HEK293T (cell line): ENCODE measurements around the gene WDR44.
A peak's percentile ranks its signal among the peaks of the same experiment; 100 is the strongest.

Source experiments
- CTCF ChIA-PET: fragments of 350-600 bp; formaldehyde crosslinking; extraction: SDS; loops from one replicate; lab custom pipeline; 2021; ENCODE audit warnings: antibody characterized with exemption, inconsistent platforms; lab: Yijun Ruan, JAX
- POLR2A ChIA-PET: fragments of 350-600 bp; formaldehyde crosslinking; extraction: SDS; loops from one replicate; lab custom pipeline; 2020; ENCODE audit warnings: antibody characterized with exemption, inconsistent platforms; lab: Yijun Ruan, JAX
- DNase-seq: peaks from one replicate; pipeline ENCODE4 v3.0.0; 2012; ENCODE audit warnings: mixed read lengths; ENCODE audit errors: extremely low spot score
- ARNT ChIP-seq: fragments of 450-650 bp; IDR thresholded peaks from 2 replicates; pipeline ENCODE4 v1.6.1; 2017; ENCODE audit warnings: mild to moderate bottlenecking
- BHLHE40 ChIP-seq: fragments of 450-650 bp; IDR thresholded peaks from 2 replicates; pipeline ENCODE4 v1.6.1; 2016; ENCODE audit warnings: mild to moderate bottlenecking, moderate library complexity, borderline replicate concordance
- CTBP1 ChIP-seq: fragments of 450-650 bp; IDR thresholded peaks from 2 replicates; pipeline ENCODE4 v1.6.1; 2016; ENCODE audit warnings: borderline replicate concordance
- ELF4 ChIP-seq: fragments of 450-650 bp; IDR thresholded peaks from 2 replicates; pipeline ENCODE4 v1.6.1; 2017; ENCODE audit warnings: antibody characterized with exemption
- FOXA1 ChIP-seq: fragments of 450-650 bp; IDR thresholded peaks from 2 replicates; pipeline ENCODE4 v1.6.1; 2016; ENCODE audit warnings: mild to moderate bottlenecking
- FOXK2 ChIP-seq: fragments of 450-650 bp; IDR thresholded peaks from 2 replicates; pipeline ENCODE4 v1.6.1; 2016; ENCODE audit warnings: mild to moderate bottlenecking
- FOXM1 ChIP-seq: fragments of 450-650 bp; IDR thresholded peaks from 2 replicates; pipeline ENCODE4 v1.6.1; 2017; ENCODE audit warnings: mild to moderate bottlenecking, borderline replicate concordance
- HDGF ChIP-seq: fragments of 450-650 bp; IDR thresholded peaks from 2 replicates; pipeline ENCODE4 v1.6.1; 2017; ENCODE audit warnings: antibody characterized with exemption, borderline replicate concordance
- L3MBTL2 ChIP-seq: fragments of 450-650 bp; conservative IDR thresholded peaks from 2 replicates; pipeline ENCODE4 v1.6.1; 2016; ENCODE audit warnings: mild to moderate bottlenecking
- LEF1 ChIP-seq: fragments of 450-650 bp; IDR thresholded peaks from 2 replicates; pipeline ENCODE4 v1.6.1; 2017; ENCODE audit warnings: mild to moderate bottlenecking, borderline replicate concordance
- NFRKB ChIP-seq: fragments of 450-650 bp; IDR thresholded peaks from 2 replicates; pipeline ENCODE4 v1.6.1; 2016; ENCODE audit warnings: mild to moderate bottlenecking, moderate library complexity
- SP1 ChIP-seq: fragments of 450-650 bp; IDR thresholded peaks from 2 replicates; pipeline ENCODE4 v1.6.1; 2017
- SUZ12 ChIP-seq: fragments of 450-650 bp; IDR thresholded peaks from 2 replicates; pipeline ENCODE4 v1.6.1; 2016; ENCODE audit warnings: mild to moderate bottlenecking
- TARDBP ChIP-seq: fragments of 450-650 bp; IDR thresholded peaks from 2 replicates; pipeline ENCODE4 v1.6.1; 2016
- ZNF384 ChIP-seq: fragments of 450-650 bp; IDR thresholded peaks from 2 replicates; pipeline ENCODE4 v1.6.1; 2016
- TF ChIP-seq, protein P1 (sequence below): fragments of 450-650 bp; IDR thresholded peaks from 2 replicates; pipeline ENCODE4 v1.6.1; 2016

Gene WDR44

DNA sequence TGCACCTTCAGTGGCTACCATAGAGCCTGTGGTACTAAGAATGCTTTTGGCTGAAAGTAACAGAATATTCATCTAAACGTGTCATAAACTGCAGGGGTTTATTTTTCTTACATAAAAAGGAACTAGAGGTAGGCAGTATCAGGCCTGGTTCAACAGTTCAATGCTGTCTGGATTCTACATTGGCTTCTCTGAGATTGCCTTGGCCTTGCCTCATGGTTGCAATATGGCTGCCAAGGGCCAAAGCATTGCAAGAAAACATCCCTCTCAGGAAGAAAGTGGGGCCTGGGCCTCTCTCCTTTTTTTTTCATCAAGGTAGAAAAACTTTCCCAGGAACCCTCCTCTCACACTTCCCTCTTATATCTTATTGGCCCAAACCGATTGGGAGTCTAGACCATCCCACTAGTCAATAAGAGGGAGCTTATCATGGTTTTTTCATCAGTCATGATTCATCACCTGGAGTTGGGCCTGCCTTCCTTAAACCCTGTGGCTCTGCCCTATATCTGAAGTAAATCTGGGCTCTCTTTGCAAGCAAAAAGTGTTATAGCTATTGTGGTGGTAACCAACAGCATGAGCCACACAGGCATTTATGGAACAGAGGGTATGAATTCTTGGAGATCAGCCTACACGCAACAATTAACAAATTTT lies 147.9 kb downstream of the WDR44 start:
- ChIA-PET CTCF (interaction anchor here (0.6 kb wide), 1 partner anchor 889 kb away, joined by 6 read pairs; no protein-coding TSS in a partner anchor), POLR2A (no interaction called here)
- TF ChIP-seq HDGF (no peak), FOXA1 (no peak), FOXK2 (no peak), LEF1 (no peak), NFRKB (no peak), SUZ12 (no peak), SP1 (no peak), ELF4 (no peak), BHLHE40 (no peak), FOXM1 (no peak), ARNT (no peak), TARDBP (no peak), ZNF384 (no peak), CTBP1 (no peak), L3MBTL2 (no peak)
- TF ChIP-seq, protein P1, sequence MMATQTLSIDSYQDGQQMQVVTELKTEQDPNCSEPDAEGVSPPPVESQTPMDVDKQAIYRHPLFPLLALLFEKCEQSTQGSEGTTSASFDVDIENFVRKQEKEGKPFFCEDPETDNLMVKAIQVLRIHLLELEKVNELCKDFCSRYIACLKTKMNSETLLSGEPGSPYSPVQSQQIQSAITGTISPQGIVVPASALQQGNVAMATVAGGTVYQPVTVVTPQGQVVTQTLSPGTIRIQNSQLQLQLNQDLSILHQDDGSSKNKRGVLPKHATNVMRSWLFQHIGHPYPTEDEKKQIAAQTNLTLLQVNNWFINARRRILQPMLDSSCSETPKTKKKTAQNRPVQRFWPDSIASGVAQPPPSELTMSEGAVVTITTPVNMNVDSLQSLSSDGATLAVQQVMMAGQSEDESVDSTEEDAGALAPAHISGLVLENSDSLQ: no peak
- no peak for DNase-seq

DNA sequence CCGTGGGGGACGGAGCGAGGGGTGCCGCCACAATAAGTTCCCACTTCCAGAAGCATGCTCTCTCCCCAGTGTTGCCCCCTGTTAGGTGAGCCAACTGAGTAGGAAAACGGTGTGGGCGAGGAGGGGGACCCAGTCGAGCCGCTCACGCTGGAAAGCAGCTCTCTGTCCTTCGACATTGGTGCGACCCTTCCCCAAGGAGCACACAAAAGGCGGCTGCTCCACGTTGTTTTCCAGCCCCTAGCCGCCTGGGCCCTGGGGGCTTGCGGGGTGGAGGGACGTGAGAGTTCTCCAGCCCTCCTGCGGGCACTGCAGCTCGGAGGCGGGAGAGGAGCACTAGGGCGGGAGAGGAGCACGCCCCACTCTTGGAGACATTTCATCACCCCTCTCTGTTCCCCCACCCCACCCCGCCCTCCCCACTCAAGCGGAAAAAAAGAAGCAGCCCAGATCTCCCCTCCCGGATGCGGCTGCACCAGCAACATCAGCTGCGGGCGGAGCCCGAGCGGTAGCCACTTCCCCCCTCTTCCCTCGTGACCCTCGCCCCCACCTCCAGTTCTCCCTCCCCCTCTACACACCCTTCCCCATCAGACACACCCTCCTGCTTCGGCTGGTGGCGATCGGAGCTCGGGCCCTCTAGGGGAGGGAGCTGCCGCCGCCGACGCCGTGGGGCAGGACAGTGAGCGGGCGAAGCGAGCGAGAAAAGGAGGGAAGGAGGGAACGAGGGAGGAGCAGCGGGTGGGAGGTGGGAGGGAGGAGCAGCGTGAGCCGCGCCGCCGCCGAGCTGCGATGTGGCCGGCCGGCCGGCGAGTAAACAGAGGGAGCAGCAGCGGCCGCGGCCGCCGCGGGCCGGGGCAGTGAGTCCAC lies 149.4 kb downstream of the WDR44 start, which contains the start of gene DOCK11:
Gene DOCK11, plus strand, starts transcription at position 755 of the 861 bp plus-strand sequence. CDS start 157 bp downstream, outside the sequence.
- ChIA-PET POLR2A (interaction anchor here (0.8 kb wide), 1 partner anchor 44 kb away, joined by 3 read pairs; no protein-coding TSS in a partner anchor), CTCF (interaction anchor here (0.6 kb wide), 1 partner anchor 57 kb away, joined by 3 read pairs; no protein-coding TSS in a partner anchor)
- DNase-seq: peak; percentile 73
- TF ChIP-seq LEF1: no peak
- TF ChIP-seq HDGF: no peak
- TF ChIP-seq L3MBTL2: peak; percentile 96
- no peak for TF ChIP-seq FOXM1
- no peak for TF ChIP-seq TARDBP
- TF ChIP-seq CTBP1: no peak

DNA sequence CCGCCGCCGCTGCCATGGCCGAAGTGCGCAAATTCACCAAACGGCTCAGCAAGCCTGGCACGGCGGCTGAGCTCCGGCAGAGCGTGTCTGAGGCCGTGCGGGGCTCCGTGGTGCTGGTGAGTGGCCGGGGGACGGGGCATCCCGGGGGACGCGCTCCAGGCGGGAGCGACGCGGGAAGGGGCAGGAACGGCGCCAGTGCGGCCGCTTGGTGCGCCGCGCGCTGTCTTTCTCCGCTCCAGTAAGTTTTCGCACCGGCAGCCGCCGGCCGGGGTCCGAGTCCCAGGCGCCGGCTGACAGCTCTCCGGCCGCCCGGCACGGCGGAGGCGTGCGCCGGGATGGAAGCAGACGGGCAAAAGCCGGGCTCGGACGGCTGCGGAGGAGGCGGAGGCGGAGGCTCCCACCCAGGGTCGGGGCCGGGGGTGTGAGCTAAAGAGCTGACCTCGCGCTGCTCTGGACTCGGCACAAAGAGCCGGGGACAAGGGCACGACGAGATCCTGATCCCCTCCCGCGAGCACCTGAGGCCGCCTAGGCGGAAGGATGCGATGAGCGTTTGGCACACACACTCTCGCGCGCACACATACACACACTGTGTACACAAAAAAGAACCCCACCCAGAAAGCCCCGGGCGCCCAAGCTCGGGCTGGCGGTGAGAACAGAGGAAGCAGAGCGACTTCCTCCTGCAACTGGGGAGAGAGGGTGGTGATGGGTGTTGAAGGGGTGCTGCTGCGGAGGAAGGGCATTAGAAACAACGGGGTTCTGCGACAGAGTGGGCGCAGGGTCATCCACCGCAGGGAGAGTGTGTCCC lies 150.3 kb downstream of the WDR44 start:
- DNase-seq: no peak
- ChIA-PET CTCF (interaction anchor here (0.6 to 1.2 kb wide), 2 partner anchors 58 to 105 kb away, joined by 3 read pairs; no protein-coding TSS in a partner anchor), POLR2A (interaction anchor here (0.8 kb wide), 1 partner anchor 43 kb away, joined by 3 read pairs; no protein-coding TSS in a partner anchor)
- no peak for TF ChIP-seq ARNT
- TF ChIP-seq BHLHE40: no peak
- no peak for TF ChIP-seq NFRKB
- no peak for TF ChIP-seq SP1
- TF ChIP-seq TARDBP: no peak
- no peak for TF ChIP-seq L3MBTL2
- TF ChIP-seq LEF1: no peak
- TF ChIP-seq HDGF: no peak
- TF ChIP-seq FOXK2: no peak
- TF ChIP-seq ZNF384: no peak
- TF ChIP-seq CTBP1: no peak
- no peak for TF ChIP-seq ELF4
- no peak for TF ChIP-seq FOXM1
- TF ChIP-seq, protein P1: no peak
- no peak for TF ChIP-seq FOXA1
- TF ChIP-seq SUZ12: no peak

DNA sequence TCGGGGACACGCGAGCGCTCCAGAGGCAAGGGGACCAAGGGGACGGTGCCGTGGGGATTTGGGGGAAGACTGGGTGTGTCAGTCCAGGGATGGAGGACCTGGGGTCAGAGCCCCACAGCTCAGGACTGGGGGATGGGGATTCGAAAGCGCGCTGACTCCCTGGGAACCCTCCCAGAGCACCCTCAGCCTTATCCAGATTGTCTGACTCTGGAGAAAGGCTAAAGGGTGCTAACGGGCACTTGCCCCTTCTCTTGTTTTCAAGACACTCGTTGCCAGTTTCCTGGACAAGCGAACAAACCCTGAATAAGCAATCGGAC lies 150.8 kb downstream of the WDR44 start:
- POLR2A ChIA-PET: no interaction called here
- CTCF ChIA-PET: interaction anchor here (1.2 kb wide), 1 partner anchor 105 kb away, joined by 3 read pairs; no protein-coding TSS in a partner anchor
- no peak for TF ChIP-seq ARNT
- no peak for TF ChIP-seq SUZ12

DNA sequence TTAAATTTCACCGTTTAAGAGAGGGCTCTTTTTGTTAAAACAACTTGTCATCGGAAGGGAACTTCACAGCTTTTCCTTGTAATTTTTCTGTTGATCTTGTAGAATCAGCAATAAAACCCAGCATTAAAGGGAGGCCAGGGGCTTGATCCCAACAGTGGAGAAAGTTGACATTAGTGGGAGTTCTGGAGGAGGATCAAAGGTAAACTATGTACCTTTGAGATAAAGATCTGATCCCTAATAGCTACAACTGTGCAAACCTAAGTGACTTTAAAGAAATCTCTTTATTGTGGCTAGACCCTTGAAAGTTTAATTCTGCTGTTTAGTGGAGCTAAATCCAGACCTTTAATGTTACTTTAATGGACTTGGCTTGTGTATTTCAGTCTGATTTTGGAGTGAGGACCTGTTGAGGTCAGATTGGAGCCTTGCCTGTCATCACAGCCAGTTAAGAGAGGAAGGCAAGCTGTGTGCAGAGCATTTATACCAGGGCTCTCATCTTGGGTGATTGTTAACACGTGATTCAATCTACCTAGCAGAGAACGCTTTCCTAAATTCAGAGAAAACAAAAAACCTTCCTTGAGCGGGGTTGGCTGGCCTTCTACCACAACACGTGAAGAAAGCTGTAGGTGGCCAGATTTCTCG lies 151.4 kb downstream of the WDR44 start:
- ChIA-PET POLR2A (no interaction called here), CTCF (interaction anchor here (0.6 to 1.8 kb wide), 4 partner anchors 10 to 104 kb away, joined by 3 to 6 read pairs (median 3); no protein-coding TSS in a partner anchor)
- no peak for TF ChIP-seq SUZ12
- no peak for DNase-seq

More for the DNA sequence above, 150.8 kb downstream of the WDR44 start:
- no peak for DNase-seq

DNA sequence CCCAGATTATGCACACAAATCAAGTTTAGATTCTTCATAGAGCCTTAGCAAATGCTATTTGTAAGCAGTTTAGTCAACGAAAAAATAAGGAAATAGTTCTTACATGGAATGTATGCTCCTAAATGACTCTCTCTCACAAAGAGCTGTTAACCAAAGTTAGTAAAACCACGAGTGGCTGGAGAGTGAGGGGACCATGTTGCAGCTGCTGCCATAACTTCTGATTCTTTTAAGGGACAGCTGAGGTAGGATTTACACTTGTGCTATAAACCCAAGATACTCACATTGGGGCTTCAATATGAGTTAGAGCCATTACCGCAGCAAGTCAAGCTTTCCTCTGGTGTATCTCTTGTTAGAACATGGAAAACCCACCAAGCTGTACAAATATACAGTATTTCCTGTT lies 152.4 kb downstream of the WDR44 start:
- DNase-seq: no peak
- ChIA-PET CTCF (interaction anchor here (1.2 to 1.8 kb wide), 2 partner anchors 39 to 102 kb away, joined by 3 to 6 read pairs; no protein-coding TSS in a partner anchor), POLR2A (no interaction called here)
- TF ChIP-seq ARNT: no peak
- no peak for TF ChIP-seq CTBP1
- no peak for TF ChIP-seq HDGF
- no peak for TF ChIP-seq ELF4
- TF ChIP-seq, protein P1: no peak
- TF ChIP-seq TARDBP: no peak
- no peak for TF ChIP-seq LEF1
- TF ChIP-seq SUZ12: no peak
- no peak for TF ChIP-seq L3MBTL2
- TF ChIP-seq NFRKB: no peak
- TF ChIP-seq FOXM1: no peak
